Endothelial cell of umbilical vein (primary cell): Measurements from ENCODE around the gene IL25. TPM values are rescaled to one million over a fixed set of nuclear protein-coding genes. Genes with fewer than 3 reads are reported as not detected.

Experiments
- BruUV-seq: library from RNA; stranded (reverse); fragments of 400-500 nt; replicated peaks from 2 replicates; lab custom pipeline; 2021; lab: Mats Ljungman, UMichigan
- CTCF ChIA-PET: fragments of 300-600, 350-600 bp; sonication (Branson Sonifier 250); formaldehyde crosslinking; loops from one replicate; lab custom pipeline; 2021; ENCODE audit warnings: antibody characterized with exemption, inconsistent platforms; lab: Charles Lee
- POLR2A ChIA-PET: fragments of 300-600, 350-600 bp; sonication (Branson Sonifier 250); formaldehyde crosslinking; loops from one replicate; lab custom pipeline; 2021; ENCODE audit warnings: antibody characterized with exemption, inconsistent platforms; lab: Charles Lee
- DNase-seq: peaks from one replicate; pipeline ENCODE4 v3.0.0-alpha.2; 2011; ENCODE audit warnings: low read depth, low spot score
- FAIRE-seq: peaks from 2 replicates; lab custom pipeline; 2011; peaks lifted over from hg19 to GRCh38; lab: Jason Lieb, UNC
- H2AFZ ChIP-seq: 2 replicates; pipeline ENCODE4 v1.6.0; 2012; ENCODE audit warnings: low read depth, low read length, control low read depth, inconsistent platforms
- H3K27ac ChIP-seq: 2 replicates; pipeline ENCODE4 v1.5.1; 2011; ENCODE audit warnings: low read depth, mild to moderate bottlenecking, control low read depth, low read length, moderate library complexity; ENCODE audit not compliant: insufficient read depth
- H3K27me3 ChIP-seq, 2 experiments: 2 replicates each; pipeline versions ENCODE4 v1.6.0 to v1.6.1; 2011; ENCODE audit warnings: low read length in 2 of 2, mixed read lengths in 1 of 2; ENCODE audit not compliant: control insufficient read depth in 2 of 2, insufficient read depth in 2 of 2
- H3K36me3 ChIP-seq, 2 experiments: 2 replicates in 1 of 2; 3 replicates in 1 of 2; pipeline ENCODE4 v1.5.1; 2011; ENCODE audit warnings: low read length in 2 of 2, mild to moderate bottlenecking in 1 of 2, moderate library complexity in 1 of 2; ENCODE audit not compliant: control insufficient read depth in 2 of 2, insufficient read depth in 2 of 2; ENCODE audit errors: extremely low read depth in 1 of 2
- H3K4me1 ChIP-seq: 3 replicates; pipeline ENCODE4 v1.5.1; 2011; ENCODE audit warnings: mild to moderate bottlenecking, low read length; ENCODE audit not compliant: control insufficient read depth, insufficient read depth; ENCODE audit errors: extremely low read depth
- H3K4me2 ChIP-seq: 2 replicates; pipeline ENCODE4 v1.6.1; 2011; ENCODE audit warnings: low read length, control low read depth, mixed read lengths; ENCODE audit not compliant: insufficient read depth
- H3K4me3 ChIP-seq, 3 experiments: fragments of 200-600 bp in 1 of 3; sonication (generic), shearing (Covaris generic) in 1 of 3; replicated peaks in 1 of 3; 2 replicates each; pipeline ENCODE4 v1.5.1; 2011 to 2016; ENCODE audit warnings: control low read depth in 3 of 3, low read length in 3 of 3, mild to moderate bottlenecking in 2 of 3, inconsistent platforms in 1 of 3, low read depth in 1 of 3, moderate library complexity in 1 of 3; ENCODE audit not compliant: insufficient read depth in 1 of 3
- H3K79me2 ChIP-seq: 2 replicates; pipeline ENCODE4 v1.6.0; 2012; ENCODE audit warnings: low read length, inconsistent platforms; ENCODE audit not compliant: control insufficient read depth, insufficient read depth
- H3K9ac ChIP-seq: replicated peaks from 2 replicates; pipeline ENCODE3; 2011; ENCODE audit warnings: low read length, control low read depth; ENCODE audit not compliant: insufficient read depth; ENCODE audit errors: extremely low read depth
- H3K9me1 ChIP-seq: replicated peaks from 3 replicates; pipeline ENCODE4 v1.6.0; 2011; ENCODE audit warnings: mild to moderate bottlenecking, low read length; ENCODE audit not compliant: control insufficient read depth, insufficient read depth; ENCODE audit errors: extremely low read depth
- H3K9me3 ChIP-seq: replicated peaks from 2 replicates; pipeline ENCODE4 v1.5.1; 2012; ENCODE audit warnings: low read length, inconsistent platforms; ENCODE audit not compliant: control insufficient read depth, insufficient read depth
- H4K20me1 ChIP-seq: replicated peaks from 2 replicates; pipeline ENCODE3; 2011; ENCODE audit warnings: mild to moderate bottlenecking, low read length; ENCODE audit not compliant: control insufficient read depth, insufficient read depth; ENCODE audit errors: extremely low read depth
- EZH2 ChIP-seq: IDR thresholded peaks from 2 replicates; pipeline ENCODE4 v1.6.1; 2012; ENCODE audit warnings: borderline replicate concordance, low read depth, mild to moderate bottlenecking, moderate library complexity, low read length, inconsistent platforms; ENCODE audit not compliant: severe bottlenecking
- GATA2 ChIP-seq: IDR thresholded peaks from 2 replicates; pipeline ENCODE4 v1.7.0; 2011; ENCODE audit warnings: low read depth, mild to moderate bottlenecking, moderate library complexity, mixed read lengths, low read length; ENCODE audit not compliant: insufficient read length, insufficient read depth
- POLR2A ChIP-seq: IDR thresholded peaks from 2 replicates; pipeline ENCODE4 v1.6.1; 2012; ENCODE audit warnings: low read depth, mild to moderate bottlenecking, control low read depth, low read length
- POLR2AphosphoS5 ChIP-seq: IDR thresholded peaks from 2 replicates; pipeline ENCODE4 v1.6.1; 2012; ENCODE audit warnings: low read depth, mild to moderate bottlenecking, control low read depth, low read length, moderate library complexity; ENCODE audit not compliant: insufficient read depth
- dilution Hi-C: fragments of 300-500 bp; cut with MboI; formaldehyde crosslinking; loops from one replicate; pipeline ENCODE4 v1.15.0; 2019; ENCODE audit warnings: low sequenced_read_pairs; ENCODE audit not compliant: extremely low pct_ligation_motif_present
- intact Hi-C: fragments of 100-400 bp; cut with micrococcal nuclease; formaldehyde crosslinking; loops from one replicate; pipeline ENCODE4 v1.10.0; 2022
- polyA plus RNA-seq, 4 experiments: library from polyadenylated mRNA; depleted of rRNA in 3 of 4; stranded (reverse) in 3 of 4; unstranded in 1 of 4; fragments of >200 nt; gene quantifications; 2 replicates each; pipeline versions ENCODE4 v1.2.1 to v1.2.3, GENCODE V29; 2011 to 2012; ENCODE audit warnings: missing spikeins in 1 of 4
- total RNA-seq: library from RNA; stranded (reverse); gene quantifications from 2 replicates; pipeline ENCODE4 v1.2.3, GENCODE V29; 2021
- TF ChIP-seq, protein P1 (sequence below), 2 donors: IDR thresholded peaks; 1 replicate in 1 of 2; 2 replicates in 1 of 2; pipeline ENCODE4 v1.5.1; 2011; ENCODE audit warnings: low read length in 2 of 2, mild to moderate bottlenecking in 2 of 2, moderate library complexity in 2 of 2, control low read depth in 1 of 2, inconsistent platforms in 1 of 2, low read depth in 1 of 2; ENCODE audit not compliant: insufficient read depth in 1 of 2; ENCODE audit errors: extremely low read depth in 1 of 2

IL25 gene
- total and polyA plus RNA-seq, 2 donors (not counting 3 experiments of a cell fraction or from before 2014, with no cell fraction given): not detected

DNA sequence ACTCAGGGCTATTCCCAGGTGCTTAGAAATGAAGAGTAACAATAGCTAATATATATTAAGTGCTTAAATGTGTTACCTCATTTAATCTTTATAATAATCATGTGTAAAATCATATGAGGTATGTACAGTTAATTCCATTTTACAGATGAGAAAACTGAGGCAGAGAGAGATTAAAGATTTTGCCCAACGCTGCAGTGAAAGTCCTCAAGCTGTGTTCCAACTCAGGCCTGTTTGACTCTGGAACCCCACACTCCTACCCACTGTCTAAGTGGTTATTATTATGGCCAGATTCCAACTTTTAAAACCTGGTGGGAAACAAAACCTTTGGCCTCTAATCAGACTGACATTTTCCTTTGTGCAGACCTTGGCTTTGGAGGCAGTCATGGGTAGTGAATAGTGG, 14.4 kb downstream of the IL25 start:
- no peak overlapping the region for H3K9ac ChIP-seq
- ChIA-PET CTCF (no interaction called here), POLR2A (no interaction called here)
- no peak overlapping the region for H3K27ac ChIP-seq
- no peaks in the 10 kb centered on the region for H3K9me3 ChIP-seq
- no peaks in the 10 kb centered on the region for H3K9me1 ChIP-seq
- H3K4me1 ChIP-seq: no peaks in the 10 kb centered on the region
- dilution Hi-C loops: no loop called here
- BruUV-seq: no TSS peak
- DNase-seq (no peak), FAIRE-seq (no peak)
- H4K20me1 ChIP-seq: no peaks in the 10 kb centered on the region
- H3K4me2 ChIP-seq: no peak overlapping the region
- TF ChIP-seq POLR2A (no peak), EZH2 (no peak), POLR2AphosphoS5 (no peak), GATA2 (no peak)
- TF ChIP-seq, protein P1, sequence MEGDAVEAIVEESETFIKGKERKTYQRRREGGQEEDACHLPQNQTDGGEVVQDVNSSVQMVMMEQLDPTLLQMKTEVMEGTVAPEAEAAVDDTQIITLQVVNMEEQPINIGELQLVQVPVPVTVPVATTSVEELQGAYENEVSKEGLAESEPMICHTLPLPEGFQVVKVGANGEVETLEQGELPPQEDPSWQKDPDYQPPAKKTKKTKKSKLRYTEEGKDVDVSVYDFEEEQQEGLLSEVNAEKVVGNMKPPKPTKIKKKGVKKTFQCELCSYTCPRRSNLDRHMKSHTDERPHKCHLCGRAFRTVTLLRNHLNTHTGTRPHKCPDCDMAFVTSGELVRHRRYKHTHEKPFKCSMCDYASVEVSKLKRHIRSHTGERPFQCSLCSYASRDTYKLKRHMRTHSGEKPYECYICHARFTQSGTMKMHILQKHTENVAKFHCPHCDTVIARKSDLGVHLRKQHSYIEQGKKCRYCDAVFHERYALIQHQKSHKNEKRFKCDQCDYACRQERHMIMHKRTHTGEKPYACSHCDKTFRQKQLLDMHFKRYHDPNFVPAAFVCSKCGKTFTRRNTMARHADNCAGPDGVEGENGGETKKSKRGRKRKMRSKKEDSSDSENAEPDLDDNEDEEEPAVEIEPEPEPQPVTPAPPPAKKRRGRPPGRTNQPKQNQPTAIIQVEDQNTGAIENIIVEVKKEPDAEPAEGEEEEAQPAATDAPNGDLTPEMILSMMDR (IDR thresholded peaks at IDR 0.05; ENCODE audit: extremely low read depth in 1 of 2, insufficient read depth in 1 of 2, low read depth in 1 of 2, low read length in 2 of 2): no peak
- H3K79me2 ChIP-seq: no peaks in the 10 kb centered on the region
- H3K4me3 ChIP-seq: no peak overlapping the region
- H3K36me3 ChIP-seq: no peaks in the 10 kb centered on the region
- H3K27me3 ChIP-seq: no peaks in the 10 kb centered on the region
- intact Hi-C loops: no loop called here
- H2AFZ ChIP-seq: no peak overlapping the region
